HG03139 (cell line): ENCODE measurements around the gene EDIL3.
"Not testable (repeated sequence)": the region's sequence is repeated elsewhere in the genome, so short reads cannot be mapped to it uniquely, and the experiment has no call there.

Experiments used
- ATAC-seq: cut with Tn5 transposase; IDR thresholded peaks from one replicate; pipeline ENCODE4 v1.9.1; 2021; ENCODE audit not compliant: unreplicated experiment

EDIL3 gene

DNA sequence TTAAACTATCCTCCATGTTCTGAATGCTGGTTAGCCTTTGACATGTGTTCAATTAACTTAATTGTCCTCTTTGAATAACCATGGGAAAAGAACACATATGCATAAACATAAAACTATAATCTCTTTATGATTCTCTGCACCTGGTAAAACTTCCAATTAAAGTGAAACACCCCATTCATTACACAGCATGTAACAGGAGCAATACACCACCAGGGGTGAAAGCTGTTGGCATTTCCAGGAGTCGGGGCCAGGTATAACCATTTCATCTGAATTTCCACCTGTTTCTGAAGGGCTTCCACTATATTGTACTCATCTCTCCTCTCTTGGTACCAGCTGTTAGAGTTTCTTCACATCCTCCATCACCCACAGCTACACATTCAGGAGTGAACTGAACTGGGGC, 303.8 kb downstream of the EDIL3 start:
- no peak for ATAC-seq

DNA sequence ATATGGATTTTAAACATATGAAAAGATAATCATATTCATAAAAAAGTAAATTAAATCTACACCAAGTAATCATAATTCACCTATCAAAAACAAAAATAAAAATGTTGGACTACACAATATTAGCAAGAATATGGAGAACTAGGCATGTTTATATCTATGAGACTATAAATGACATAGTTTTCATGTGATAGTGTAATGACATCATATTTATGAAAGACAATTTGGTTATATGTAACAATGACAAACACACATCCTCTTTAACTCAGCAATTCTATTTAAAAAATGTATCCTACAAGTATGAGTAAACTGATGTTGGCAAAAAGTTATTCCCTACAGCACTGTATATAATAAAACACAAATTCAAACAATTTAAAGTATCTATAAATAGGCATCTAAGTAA, 312.3 kb downstream of the EDIL3 start:
- ATAC-seq: no peak

DNA sequence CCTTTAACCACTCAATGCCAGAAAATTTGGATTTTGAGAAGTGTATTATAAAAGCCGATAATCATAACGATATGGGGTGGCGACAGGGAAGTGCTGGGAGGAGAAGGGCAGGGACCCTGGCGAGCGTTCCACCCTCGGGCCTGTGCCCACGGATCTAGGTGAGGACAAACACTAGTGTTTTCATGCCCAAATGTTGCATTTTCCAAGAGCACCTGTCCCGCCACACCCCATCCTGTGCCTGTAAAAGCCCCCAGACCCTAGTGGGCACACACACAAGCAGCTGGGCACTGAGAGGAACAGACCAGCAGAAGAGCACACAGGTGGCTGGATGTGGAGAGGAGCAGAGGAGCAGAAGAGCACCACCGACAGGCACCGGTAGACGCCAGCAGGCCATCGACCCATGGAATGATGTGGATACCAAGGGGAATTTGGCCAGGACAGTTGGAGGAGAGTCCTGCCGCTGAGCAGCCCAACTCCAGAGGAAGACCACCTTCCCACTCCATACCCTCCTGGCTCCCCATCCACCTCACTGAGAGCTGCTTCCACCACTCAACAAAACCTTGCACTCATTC, 315.0 kb downstream of the EDIL3 start:
- ATAC-seq: no peak

- no peak for ATAC-seq
These were observed 321.6 kb downstream of the EDIL3 start for GRCh38 chr5:84063041-84063440.

GRCh38 chr5:84059672-84060071, 325.0 kb downstream of the EDIL3 start:
- no peak for ATAC-seq

DNA sequence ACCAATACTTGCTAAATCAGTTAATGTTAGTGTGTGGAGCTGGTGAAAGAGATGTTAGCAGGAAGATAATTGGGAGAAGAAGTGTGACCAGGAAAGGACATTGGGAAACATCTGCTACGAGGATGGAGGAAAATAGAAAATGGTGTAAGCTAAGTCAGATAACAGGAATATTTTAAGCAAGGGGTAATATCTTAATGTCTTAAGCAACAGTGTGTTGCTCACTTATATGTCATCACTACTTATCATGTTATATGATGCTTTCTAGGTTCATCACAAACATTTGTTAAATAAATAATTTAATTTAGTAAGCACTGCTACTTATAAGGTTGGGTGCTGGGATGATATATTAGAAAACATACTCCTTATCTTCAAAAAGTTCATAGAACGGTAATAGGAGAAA, 326.1 kb downstream of the EDIL3 start:
- no peak for ATAC-seq

GRCh38 chr5:84057211-84057610, 327.5 kb downstream of the EDIL3 start:
- ATAC-seq: no peak

DNA sequence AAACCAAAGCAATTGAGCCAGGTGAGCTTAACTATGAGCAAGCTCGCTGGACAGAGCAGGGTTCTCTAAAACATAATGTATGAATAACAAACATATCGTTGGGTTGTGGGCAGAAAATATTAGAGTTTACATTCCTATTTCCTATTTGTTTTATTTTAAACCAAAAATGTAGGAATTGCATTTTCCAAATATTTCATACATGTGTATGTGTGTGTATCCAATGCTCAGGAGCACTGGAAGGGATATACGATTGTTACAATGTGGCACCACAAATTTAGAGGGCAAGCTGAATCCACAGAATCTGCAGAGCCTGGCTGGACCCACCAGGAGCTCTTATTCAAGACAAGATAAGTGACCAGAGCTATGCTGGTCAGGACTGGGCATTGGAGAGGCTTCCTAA, 338.7 kb downstream of the EDIL3 start:
- no peak for ATAC-seq

- ATAC-seq: no peak
These were observed 347.8 kb downstream of the EDIL3 start for GRCh38 chr5:84036842-84037241.

- no peak for ATAC-seq
These were observed 352.4 kb downstream of the EDIL3 start for GRCh38 chr5:84032324-84032723.

DNA sequence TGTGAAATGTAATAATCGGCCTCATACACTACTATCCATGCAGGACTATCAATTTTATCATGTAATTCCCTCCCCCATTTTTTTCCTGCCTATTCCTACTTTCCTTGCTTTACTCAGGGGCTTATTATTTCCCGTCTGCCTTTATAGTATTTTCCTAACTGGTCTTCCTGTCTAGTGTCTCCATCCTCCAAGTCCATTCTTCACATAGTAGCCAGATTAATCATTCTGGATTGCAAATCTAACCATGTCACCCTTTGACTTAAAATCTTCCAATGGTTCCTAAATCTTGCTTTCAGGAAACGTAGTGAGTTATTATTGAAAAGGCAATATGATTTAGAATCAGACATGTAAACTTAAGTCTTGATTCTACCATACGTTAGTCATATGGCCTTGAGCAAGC, 356.6 kb downstream of the EDIL3 start:
- no peak for ATAC-seq

DNA sequence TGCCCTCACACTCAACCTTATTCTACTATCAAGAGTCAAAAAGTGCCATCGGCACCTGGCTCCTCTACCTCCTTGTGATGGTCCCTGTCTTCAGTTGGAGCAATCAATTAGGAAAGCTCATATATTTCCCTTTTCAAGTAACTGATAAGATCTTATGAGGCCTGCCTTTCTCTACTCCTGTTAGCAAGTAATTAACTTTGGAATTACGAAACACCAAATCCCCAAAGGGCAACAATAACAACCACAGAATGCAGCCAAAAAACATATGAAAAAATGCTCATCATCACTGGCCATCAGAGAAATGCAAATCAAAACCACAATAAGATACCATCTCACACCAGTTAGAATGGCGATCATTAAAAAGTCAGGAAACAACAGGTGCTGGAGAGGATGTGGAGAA, 366.2 kb downstream of the EDIL3 start:
- ATAC-seq: not testable (repeated sequence)

- ATAC-seq: no peak
These were observed 367.0 kb downstream of the EDIL3 start for GRCh38 chr5:84017523-84018172.

- ATAC-seq: no peak
These were observed 368.6 kb downstream of the EDIL3 start for GRCh38 chr5:84016085-84016484.

GRCh38 chr5:84014966-84015365, 369.7 kb downstream of the EDIL3 start:
- ATAC-seq: no peak

DNA sequence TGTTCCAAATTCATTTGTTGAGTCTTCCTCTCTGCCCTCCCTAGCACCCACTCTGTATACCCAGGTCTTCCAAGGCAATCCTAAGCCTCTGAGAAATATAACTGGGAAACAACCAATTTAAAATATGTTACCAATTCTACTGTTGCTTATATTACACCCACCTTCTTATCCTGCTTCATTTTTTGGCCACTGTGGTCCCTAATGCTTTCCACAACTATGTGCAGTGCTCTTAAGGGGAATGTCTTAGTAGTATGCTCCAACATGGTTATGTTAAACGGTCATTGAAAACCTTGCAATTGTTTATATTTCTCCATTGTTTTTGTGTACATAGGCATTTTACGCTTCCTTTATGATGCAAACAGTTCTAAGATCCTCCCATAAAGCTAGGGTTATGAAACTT, 390.9 kb downstream of the EDIL3 start:
- ATAC-seq: no peak

DNA sequence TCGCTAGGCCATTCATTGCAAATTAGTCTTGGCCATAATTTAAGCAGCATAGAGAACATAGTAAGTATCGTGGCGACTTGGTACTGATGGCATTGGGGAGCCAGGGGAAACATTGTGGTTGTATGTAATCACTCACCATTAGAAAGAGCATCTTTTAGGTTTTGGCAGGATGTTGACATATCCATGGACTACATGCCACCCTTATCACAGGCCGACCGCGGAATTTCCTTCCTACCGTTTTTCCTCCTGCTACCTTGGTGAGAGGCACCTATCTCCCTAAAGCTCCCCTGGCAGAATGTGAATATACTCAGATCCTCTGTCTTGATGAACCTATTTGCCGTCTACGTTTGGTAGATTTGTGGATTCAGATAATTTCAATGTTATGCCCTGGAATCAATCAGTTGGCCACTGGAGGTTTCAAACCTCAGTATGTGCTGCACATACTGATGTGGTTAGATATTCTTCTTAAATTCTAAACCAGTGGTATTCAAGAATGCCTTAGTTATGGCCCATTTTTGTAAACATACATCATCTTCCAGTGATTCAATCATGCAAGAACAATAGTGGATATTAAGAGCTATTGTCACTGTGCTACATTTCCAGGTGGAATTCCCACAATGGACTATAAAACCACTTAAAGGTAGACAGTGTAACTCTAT, 393.0 kb downstream of the EDIL3 start:
- ATAC-seq: no peak

GRCh38 chr5:83988293-83988685, 396.4 kb downstream of the EDIL3 start:
- no peak for ATAC-seq

DNA sequence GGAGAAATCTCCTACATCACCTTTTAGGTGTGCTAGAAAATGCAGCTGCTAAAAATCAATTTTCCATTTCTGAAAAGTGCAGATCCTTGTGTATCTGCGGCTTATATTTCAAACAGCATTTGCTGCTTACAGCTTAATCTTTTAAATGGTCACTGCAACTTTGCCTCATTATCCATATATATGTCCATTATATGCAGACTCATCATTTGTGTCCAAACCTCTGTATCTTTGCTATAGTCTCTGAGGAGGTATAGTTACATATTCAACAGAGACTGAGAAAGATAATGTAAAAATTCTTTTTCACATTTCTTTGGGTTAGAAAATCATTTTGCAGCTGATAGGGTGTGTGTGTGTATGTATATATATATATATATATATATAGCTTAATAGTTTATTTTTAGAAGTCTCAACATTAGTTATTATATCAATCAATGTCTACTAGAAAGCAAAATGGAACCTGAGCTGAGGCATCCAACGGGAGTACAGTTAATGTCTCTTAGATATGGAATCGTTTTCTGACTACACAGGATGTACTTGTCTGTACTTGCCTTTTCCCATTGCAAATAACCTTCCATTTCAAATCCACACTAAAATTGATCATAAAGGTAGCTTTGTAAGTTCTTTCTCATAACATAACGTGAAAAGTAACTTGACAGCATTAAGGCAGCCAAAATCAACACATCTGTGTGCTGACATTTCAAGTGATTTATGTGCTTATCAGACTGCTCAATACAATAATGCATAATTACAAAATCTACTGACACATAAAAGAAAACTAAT, 397.0 kb downstream of the EDIL3 start:
- ATAC-seq: no peak

- ATAC-seq: no peak
These were observed 400.8 kb downstream of the EDIL3 start for GRCh38 chr5:83983852-83984251.

DNA sequence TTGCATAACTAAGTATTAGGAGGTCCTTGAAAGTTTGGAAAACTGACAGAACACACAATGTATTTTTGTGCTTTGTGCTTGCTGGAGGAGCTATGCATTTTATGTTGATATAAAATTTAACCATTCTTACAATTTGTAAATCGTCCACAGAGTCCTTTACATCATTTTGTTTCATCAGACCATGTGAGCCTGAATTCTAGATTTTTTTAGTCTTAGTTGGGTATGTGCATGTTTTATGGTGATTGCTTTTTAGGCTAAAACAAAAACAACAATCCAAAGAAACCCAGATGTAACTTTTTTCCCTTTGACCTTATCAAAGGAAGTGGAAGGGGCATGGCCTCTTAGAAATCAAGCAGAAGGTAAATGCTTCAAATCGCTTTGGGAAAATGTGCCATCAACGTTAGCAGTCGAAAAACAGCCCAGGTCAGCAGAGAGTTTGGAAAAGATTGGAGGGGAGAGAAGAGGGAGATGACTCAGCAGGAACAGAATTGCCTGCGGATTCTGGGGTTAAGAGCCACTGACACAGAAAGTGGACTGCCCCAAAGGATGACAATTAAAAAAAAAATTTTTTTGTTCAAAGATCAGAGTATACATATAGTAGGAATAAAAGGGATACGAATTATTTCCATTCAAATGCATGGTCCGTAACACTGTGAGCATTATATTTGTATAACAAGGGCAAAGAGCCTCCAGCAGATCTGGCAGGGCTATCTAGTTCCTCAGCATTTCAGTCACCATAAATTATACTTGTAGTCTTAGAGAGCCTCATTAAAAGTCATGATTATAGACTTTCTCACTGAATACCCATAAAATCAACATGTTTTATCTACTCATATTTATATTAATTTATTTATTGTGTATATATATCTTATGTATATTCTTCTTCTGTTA, 410.5 kb downstream of the EDIL3 start:
- no peak for ATAC-seq
